GM19239 (cell line): ENCODE measurements around the gene BSN.

ENCODE experiments used
- DNase-seq: peaks from one replicate; pipeline ENCODE4 v3.0.0; 2011; ENCODE audit warnings: low spot score; ENCODE audit not compliant: insufficient read length
- FAIRE-seq: peaks from 2 replicates; lab custom pipeline; 2011; peaks lifted over from hg19 to GRCh38; lab: Jason Lieb, UNC

BSN gene

DNA sequence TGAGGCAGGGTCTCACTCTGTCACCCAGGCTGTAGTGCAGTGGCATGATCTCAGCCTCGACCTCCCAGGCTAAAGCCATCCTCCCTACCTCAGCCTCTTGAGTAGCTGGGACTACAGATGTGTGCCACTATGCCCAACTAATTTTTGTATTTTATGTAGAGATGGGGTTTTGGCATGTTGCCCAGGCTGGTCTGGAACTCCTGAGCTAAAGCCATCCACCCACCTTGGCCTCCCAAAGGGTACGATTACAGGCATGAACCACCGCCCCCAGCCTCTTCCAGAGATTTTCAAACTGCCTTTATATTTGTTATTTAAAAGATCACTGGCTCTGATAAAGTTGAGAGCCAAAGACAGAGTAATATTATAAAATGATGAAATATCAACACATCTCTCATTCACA, 37.3 kb downstream of the BSN start:
- DNase-seq, result no peak

DNA sequence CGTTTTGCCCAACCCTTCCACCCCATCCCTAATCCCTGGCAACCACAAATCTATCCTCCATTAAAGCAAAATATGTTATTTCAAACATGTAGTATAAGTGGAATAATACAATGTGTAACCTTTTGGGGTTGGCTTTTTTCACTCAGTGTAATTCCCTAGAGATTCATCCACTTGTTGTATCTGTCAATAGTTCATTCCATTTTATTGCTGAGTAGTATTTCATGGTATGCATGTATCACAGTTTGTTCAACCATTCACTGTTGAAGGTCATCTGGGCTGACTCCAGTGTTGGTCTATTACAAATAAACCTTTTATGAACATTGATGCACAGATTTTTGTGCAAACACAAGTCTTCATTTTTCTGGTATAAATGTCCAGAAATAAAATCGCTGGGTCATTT, 38.8 kb downstream of the BSN start:
- DNase-seq (no peak), FAIRE-seq (no peak)

More for the DNA sequence above, 37.3 kb downstream of the BSN start:
- no peak for FAIRE-seq

DNA sequence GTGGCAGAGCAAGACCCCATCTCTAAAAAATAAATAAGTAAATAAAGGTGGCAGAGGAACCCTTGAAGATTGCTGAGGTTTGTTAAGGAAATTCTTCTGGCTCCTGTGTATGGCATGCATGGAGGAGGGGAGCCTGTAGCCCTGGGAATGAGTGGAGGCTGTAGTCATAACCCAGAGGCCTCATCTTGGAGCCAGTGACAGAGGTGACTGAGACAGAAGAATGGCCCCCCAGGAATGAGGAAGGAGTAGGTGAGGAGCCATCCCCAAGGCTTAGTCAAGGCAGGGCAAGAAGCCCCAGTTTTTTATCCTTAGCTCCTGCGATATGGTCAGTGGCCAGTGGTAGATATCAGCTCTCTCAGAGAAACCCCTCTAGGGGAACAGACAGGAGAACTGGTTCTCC, 46.5 kb downstream of the BSN start:
- DNase-seq, result no peak
- FAIRE-seq, result no peak

DNA sequence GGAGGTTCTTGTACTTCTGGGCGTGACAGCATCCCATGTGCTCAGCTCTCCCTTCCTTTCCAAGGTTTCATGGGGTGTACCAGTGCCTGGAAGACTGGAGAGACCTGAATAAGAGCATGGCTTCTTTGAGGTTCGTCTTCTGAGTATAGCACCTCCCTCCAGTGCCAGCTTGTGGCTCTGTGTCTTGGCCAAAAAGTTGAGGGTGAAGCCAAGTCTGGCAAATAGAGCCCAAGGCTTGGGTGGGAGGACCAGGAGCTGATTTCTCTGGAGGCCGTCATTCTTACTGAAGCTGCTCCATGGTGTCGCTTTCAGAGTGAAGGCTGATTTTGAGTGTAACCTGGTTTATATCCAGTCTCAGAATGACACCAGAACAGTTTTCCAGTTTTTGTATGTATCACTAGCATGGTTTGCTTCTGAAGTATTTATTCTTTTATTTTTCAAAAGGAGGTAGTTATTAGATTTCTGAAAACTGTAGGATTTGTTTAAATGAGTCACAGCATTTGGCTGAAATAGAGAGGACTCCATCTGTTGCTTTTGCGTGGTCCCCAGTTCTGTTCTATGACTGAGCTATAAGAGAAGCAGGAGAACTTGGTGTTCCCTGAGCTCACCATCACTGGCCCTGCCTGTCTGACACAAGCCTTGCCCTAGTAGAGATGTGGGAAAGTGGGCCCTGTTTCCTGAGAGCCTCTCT, 47.2 kb downstream of the BSN start:
- FAIRE-seq, result no peak
- DNase-seq, result no peak

DNA sequence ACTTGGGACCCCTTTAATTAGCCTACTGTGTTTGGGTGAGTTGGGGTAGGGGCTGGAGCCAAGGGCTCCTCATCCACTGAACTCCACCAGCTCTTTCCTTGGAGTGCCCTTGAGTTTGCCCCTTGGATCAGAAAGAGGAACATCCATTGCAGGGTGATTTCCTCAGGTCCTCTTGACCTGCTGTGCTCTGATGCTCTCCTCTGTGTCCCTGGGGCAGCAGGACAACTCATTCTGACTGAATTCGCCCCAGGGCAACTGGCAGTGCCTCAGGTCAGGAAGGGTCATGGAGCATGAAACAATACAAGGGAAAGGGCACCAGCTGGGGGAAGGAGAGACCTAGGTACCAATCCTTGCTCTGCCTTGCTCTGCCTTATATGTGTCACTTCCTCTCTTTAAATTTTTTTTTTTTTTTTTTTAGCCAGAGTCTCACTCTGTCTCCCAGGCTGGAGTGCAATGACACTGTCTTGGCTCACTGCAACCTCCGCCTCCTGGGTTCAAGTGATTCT, 47.8 kb downstream of the BSN start:
- FAIRE-seq, result no peak
- DNase-seq, result no peak

DNA sequence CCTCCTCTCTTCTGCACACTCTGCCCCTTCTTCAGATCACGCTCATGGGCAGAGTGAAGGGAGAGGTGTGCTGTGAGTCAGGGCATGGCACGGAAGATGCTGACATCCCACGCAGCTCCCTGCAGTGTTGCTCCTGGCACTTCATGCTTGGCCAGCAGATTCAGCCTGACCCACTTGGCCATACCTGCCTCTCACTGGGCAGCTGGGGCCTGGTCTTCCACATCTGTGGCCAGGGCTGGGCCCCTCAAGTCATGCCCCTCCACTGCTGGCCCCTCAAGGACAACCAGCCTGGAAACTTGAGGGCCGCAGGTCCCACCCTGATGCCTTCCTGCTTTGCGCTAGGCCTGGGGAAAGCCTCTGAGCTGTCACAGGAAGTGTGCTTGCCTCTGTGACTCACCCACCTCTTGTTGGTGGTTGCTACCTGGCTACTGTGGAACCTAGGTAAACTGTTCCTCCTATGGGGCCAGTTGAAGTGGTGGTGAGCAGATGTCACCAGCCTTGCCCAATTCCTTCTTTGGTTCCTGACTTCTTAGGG, 48.7 kb downstream of the BSN start:
- FAIRE-seq, result no peak
- DNase-seq, result no peak

DNA sequence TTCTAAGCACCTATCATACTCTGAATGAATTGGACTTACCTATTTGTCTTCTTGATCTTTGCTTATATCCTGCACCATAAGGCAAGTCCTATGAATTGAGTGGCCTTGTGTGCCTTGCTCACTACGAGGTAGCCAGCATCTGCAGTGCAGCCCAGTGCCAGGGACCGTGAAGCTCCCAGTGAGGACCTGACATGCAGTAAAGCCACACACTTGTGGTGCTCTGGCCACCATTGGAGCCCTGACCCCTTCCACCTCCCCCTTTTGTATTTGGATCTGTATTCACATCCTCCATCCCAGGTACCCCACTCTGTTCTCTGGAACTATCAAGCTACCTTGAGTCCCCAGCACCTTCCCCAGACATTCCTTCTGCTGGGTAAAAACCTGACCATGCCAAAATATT, 52.1 kb downstream of the BSN start:
- FAIRE-seq (no peak), DNase-seq (no peak)

DNA sequence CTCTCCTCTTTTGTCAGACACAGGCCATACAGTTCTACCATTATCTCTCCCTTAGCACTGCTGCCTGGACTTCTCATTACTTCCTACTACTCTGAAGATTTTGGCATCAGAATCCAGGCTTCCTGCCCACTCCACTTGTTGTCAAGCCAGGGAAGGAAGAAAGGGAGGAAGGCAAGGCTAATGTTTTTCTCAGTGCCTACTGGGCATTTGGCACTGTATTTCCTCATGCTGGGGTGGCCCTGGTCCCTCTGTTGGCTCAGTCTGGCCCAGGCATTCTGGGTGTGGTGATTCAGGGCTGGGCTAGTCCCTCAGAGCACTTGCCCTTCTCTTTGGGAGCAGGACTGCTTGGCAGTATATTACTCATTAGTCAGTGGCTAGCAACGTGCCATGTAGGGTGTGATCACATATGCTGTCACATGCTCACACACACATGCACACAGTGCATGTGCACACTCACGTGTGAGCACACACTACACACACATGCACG, 52.9 kb downstream of the BSN start:
- DNase-seq (no peak), FAIRE-seq (no peak)

DNA sequence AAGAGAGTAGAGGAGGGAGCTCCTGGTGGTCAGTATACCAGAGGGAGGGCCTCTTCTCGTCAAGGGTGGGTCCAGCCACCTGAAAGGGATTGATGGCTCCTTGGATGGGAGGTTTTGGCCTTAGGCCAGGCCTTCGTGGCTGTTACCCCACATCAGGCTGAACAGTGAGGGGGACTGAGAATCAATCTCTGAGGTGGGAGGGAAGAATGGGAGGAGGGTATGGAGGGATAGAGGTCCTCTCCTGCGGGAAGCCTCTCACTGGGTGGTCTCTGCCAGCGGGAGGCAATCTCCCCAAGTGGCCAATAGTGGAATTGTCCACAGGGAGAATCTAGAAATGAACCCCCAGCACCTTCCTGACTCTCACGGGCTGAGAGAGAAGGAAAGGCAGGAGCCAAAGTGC, 53.5 kb downstream of the BSN start:
- FAIRE-seq, result no peak

DNA sequence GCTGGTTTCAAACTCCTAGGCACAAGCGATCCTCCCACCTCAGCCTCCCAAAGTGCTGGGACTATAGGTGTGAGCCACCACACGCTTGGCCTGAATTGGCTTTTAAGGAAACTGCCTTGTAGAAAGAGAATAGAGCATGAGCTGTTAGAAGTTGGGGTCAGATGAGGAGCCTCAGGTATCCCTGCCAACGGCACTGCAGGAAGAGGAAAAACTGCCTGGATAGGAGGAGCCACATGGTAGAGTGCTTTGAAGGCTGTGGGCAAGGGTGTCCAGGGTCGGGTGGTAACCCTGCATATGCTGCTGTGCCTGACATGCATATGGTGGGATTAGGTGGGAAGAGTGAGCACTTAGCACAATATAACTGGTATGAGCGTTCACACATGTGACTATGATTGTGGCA, 55.0 kb downstream of the BSN start:
- DNase-seq, result no peak
- FAIRE-seq, result no peak

More for the DNA sequence above, 53.5 kb downstream of the BSN start:
- DNase-seq, result no peak

DNA sequence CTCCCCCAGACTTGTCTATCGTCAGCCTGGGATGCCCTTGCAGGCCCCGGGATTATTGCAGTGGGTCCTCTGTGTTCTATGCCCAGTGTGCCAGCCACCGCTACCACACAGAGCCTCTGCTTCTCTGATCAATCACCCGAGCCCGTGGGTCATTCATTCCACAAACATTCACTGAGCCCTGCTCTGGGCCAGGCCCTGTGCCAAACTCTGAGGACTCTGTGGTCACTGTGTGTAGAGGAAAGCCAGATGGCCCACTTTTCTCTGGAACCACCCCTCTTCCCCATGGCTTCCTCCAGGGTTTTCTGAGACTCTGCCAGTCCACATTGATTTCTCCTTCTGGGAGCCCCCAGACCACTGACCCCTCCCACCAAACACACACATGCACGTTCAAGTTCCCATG, 55.5 kb downstream of the BSN start:
- FAIRE-seq (no peak), DNase-seq (no peak)

DNA sequence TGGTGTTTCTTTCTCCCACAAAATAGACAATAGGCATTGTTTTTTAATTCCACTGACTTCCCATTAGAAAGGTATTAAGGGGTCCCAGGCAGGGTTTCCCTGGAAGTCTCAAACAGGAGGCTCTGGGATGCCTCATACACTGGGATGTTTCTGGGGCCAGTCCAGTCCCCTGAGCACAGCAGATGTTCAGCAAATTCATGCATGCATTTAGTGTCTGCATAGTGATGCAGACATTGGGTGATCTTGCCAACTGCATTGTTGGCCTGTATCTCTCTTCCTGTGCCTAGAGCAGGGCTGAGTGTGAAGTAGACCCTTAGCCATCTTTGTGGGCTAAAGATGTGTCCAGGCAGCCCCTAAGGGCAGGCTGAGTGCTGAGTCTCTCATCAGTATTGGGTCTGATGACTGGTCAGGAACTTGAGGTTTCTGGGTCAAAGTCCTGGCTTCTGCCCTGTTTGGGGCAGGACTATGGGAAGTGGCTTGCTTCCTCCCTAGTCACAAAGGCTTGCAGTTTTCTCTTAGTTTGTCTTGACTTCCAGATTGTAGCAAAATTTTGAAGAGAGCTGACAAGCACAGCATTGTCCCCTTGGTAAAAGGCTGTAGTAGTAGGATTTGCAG, 56.5 kb downstream of the BSN start:
- DNase-seq (no peak), FAIRE-seq (no peak)

DNA sequence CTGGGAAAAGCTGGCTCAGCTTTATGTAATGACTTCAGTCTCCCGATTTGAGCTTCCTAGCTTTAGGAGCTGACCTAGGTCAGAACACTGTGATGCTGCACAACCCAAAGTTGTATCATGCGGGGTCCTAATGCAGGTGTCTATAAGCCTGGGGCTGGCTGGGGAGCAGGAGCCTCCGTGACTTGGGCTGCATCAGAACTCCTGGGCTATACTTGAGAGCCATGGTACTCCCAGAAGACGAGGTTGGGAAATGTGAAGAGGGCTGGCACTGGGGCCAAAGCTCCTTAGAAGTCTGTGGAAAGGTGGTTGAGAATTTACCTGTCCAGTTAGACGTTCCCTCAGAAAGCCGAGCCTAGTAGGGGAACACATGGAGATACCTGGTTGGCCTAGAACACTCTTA, 57.0 kb downstream of the BSN start:
- no peak for DNase-seq
- no peak for FAIRE-seq

DNA sequence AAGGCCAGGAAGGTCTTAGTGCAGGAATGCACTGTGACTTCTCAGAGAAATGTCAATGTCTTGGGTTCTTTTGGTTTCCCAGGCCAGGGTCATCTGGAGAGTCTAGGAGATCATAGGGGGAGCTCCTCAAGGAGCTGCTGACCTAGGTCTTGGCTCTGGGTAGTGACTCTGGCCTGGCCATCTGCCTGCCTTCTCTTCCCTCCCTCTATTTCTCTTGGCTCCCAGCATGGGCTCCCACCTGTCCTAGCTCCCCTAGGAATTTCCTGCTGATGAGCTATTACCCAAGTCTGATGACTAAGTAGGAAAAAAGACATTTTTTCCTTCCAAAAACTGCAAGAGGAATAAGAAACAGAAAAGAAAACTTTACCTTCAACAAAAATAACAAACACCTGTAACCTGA, 57.4 kb downstream of the BSN start:
- FAIRE-seq, result no peak
- DNase-seq, result no peak

DNA sequence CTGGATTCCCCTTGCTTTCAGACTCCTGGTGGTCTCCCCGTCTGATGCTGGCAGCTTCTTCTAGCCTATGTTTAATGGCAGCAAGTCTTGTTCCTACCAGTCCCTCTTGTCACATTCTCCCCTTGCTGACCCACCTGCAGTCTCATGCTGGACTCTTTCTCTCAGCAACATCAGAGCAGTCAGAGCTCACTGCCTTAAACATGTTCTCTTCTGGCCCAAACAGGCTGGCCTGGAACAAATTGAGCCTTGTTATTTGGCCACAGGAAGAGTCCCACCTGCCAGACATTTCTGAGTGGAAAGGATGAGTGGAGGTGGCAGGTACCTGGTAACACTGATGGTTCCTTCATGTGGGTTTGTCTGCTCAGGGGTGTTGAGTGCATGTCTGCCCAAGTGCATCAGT, 60.7 kb downstream of the BSN start:
- DNase-seq (no peak), FAIRE-seq (no peak)

DNA sequence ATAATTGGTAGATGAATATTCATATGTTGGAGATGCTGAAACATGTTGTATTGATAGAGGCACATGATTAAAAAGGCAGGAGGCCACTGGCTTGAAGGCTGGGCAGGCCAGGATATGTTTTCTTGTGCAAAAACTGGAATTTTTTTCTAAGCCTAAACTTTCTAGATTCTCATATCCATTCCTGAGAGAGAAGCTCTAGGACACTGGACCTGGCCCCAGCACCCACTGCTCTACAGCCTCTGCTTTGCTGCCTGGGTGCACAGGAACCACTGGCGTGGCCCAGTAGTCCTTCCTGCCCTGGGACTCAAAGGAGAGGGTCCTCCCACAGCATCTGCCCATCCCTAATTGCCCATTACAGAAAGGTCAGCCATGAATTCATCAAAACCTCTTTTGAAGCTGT, 61.8 kb downstream of the BSN start:
- FAIRE-seq, result no peak
- no peak for DNase-seq

DNA sequence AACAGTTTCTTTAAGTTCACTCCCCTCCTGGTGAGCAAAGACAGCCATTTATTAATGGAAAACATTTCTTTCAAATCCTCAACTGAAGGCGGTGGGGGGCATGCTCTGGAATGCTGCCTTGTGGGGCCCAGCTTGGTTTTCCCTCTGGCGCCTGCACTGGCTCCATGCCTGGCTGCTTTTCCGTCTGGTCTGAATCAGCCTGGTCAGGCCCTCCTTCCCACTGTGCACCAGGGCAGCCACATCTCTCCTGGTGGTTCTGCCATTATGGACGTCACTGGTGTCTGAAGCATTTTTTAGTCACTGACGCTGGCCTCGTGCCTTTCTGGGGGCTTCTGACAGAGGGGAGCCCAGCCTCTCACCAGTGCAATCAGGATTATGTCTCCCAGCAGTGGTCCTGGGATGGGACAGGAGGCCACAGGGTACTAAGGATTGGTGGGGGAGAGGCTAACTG, 62.2 kb downstream of the BSN start:
- DNase-seq (no peak), FAIRE-seq (no peak)

DNA sequence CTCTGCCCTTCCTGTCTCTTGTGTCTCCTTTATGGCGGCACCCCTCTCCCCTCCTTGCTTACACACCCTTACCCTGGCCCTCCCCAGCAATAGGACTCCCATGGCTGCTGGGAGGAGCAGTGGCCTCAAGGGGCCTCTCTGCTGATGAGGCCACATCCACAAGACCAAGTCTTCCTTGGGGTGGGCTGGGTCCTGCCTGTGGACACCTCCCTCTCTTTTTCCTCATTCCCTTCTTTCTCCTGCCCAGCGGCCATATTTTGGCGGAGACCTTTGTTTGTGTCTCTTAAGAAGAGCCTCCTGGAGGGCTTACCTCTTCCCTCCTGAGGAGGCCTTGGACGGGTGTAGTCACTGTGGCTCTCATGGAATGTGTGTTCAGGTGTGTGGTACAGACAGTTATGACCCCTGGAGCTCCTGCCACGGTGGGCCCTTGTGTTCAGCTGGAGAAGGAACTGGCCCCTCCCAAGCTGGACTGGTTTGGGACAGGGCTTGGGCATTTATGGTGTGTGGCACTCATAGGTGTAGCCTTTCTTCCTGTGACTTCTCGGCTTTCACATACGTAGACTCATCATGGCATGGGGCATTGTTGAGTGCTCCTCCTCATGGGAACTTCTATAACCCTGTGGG, 63.2 kb downstream of the BSN start:
- FAIRE-seq (no peak), DNase-seq (no peak)

DNA sequence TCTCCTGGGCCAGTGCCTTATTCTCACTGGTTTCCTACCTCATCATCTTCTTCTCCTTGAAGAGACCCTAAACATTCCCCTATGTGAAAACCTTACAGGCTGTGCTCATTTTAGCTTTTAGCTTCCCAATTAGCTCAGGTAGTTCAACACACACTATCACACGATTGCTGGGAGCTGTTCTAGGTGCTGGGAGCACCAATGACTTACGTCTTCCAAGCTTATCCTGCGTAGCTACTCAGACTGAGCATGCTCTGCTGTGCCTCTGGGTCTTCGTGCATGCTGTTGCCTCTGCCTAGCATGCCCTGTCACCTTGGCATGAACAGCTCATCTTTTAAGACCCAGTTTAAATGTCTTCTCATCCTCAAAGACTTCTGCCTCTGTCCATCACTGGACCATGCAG, 64.1 kb downstream of the BSN start:
- FAIRE-seq (no peak), DNase-seq (no peak)

DNA sequence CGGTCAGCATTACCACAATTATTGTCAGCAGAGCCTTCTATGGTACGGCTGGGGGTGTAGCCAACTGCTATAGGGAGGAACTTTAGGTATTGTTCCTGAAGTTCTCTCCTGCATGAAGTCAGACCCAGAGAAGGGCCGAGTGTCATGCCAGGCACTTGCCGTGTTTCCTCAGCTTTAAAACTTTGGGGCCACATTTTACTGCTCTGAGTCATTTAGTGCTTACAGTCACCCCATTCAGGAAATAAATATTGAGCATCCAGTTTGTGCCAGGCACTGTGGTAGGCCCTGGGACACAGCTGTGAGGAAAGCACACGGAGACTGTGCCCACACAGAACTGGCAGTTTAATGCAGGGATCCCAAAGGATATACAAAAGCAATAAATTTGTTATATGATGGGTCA, 65.4 kb downstream of the BSN start:
- DNase-seq (no peak), FAIRE-seq (no peak)

DNA sequence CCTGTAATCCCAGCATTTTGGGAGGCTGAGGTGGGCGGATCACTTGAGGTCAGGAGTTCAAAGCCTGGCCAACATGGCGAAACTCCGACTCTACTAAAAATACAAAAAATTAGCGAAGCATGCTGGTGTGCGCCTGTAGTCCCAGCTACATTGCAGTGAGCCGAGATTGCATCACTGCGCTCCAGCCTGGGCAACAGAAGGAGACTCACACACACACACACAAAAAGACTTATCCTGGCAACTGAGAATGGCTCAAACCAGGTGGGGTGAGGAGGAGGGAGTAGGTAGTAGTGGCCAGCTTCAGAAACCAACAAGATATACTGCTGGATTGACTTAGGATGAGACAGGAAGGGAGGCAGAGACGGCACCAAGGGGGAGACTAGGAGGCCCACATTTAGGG, 66.5 kb downstream of the BSN start:
- FAIRE-seq, result no peak

More for the DNA sequence above, 66.5 kb downstream of the BSN start:
- DNase-seq, result no peak
